HS-27A (cell line): ENCODE data around the gene CDKAL1.
"Not testable (repeated sequence)": the region's sequence is repeated elsewhere in the genome, so short reads cannot be mapped to it uniquely, and the experiment has no call there.

Source experiments
- DNase-seq: peaks from one replicate; pipeline ENCODE4 v3.0.0-alpha.2; 2012; ENCODE audit warnings: low read depth, missing footprints

CDKAL1 gene

GRCh38 chr6:20554326-20554725 lies 20.1 kb downstream of the CDKAL1 start:
- DNase-seq: no peak

GRCh38 chr6:20554817-20555216 lies 20.6 kb downstream of the CDKAL1 start:
- no peak for DNase-seq

- DNase-seq: no peak
Observed at GRCh38 chr6:20559924-20560551, 25.8 kb downstream of the CDKAL1 start.

GRCh38 chr6:20563377-20563776 lies 29.1 kb downstream of the CDKAL1 start:
- no peak for DNase-seq

DNA sequence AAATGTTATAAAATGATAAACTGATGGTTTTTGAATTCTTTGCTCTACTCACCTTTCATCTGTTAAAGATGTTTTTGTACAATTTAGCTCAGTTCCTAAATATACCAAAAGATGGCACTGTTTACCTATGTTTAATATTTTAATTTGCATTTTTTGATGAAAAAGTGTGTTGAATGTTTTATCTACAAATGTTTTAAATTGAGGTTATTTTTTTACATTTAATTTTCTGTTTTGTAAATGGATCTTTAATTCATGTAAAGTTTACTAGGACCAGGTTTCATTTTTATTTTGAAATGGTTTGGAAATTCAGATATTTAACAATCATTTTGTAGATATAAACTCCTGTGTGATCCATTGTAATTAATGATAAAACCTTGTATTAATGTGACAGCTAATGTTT lies 30.0 kb downstream of the CDKAL1 start:
- DNase-seq: peak; percentile 27

DNA sequence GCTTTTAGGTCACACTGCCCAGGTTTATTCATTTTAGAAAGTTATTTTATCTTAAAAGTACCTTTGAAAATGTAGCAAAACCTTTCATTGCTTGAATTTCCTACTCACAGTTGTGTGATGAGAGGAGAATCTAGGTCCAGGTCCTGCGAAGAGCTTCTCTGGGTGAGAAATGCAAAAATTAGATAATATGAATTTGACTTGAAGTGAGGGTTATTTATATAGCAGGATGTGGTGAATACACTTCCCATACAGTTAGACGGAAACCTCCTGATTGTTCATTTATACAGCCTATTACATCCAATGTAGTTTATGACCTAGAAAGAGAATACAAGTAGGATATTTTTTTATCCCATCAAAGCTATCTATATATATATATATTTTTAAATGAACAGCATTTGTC lies 30.5 kb downstream of the CDKAL1 start:
- DNase-seq: no peak

DNA sequence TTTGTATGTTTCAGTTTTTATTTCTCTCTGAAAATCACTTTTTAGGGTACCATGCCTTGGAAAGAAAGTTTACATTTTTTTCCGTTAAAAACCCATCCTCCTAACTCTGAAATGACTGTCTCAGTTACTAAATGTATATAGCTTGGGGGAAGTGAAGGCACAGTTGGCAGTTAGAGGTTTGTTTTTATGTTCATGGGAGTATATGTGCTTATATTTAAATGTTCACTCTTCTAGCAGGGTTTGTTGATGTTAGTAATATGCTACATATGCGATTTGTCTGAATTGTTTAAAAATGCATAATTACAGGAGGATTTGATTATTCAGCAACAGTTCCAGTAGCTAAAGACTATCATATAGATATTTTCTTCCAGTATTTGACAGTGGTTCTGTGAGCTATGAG lies 31.1 kb downstream of the CDKAL1 start:
- DNase-seq: no peak

DNA sequence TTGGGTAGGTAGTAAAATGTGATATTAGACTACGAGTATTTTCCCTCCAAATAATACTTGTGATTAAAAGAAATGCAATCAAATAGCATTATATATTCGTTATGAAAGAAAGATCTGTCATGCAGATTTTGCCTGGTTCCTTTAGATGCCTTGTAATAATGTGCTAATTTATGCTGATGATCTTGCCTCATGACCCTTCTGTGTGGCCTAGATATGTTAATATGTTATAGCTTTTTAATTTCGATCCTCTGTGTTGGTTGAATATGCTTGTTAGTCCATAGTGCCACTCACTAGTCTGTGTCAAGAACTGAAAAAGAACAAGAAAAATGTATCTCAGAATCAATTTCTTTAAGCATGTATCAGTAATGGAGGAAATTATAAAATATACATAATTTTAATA lies 31.9 kb downstream of the CDKAL1 start:
- no peak for DNase-seq

GRCh38 chr6:20569000-20569610 lies 34.8 kb downstream of the CDKAL1 start:
- DNase-seq: no peak

DNA sequence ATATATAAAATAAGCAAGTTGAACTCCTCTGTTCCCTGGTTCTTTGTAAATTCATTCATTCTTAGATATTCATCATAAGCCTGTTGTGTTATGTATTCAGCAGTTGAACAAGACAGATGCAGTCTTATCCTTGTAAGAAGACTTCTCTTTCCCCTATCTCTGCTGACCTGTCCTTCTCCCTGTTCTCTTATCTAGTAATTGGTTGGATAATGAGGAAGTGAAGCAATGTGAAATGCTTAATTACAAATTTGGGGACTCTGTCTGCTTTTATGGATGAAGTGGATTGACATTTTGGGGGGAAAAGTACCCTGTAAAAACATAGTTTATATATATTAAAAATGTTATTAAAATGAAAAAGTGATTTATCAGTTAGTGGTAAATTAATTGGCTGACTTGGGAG lies 37.0 kb downstream of the CDKAL1 start:
- DNase-seq: no peak

DNA sequence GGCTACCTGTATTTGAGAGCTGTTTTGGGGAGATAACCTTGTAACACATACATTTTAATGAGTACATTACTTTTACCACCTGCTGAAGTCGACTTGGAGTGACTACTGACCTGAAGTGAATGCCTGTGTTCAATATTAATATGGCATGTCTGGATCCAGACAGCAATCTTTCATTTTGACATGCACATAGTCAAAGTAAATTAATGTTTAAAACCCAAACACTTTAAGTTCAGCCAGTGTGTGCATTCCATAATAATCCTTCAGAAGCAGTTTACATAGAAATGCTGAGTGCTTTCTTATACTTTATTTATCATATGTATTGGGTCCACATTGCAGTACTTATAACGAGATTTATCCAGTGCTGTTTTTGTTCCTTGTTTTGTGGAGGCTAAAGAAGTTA lies 38.0 kb downstream of the CDKAL1 start:
- DNase-seq: no peak

DNA sequence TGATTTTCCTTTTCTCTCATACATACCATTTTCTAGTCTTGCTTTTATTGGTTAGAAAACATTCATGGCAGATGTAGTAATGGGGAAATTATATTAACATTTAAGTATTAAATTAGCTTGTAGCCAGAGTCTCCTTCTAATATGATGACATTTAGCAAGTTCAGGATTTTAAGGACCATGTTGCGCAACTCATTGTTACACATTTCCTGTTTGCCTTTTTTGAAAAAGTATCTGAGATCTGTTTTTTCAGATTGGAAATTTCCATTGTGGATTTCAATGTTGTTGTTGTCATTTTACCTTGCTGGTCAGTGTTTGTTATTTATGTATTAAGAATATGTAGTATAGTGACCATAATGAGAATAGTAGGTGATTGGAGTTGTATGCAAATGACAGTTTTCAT lies 38.7 kb downstream of the CDKAL1 start:
- DNase-seq: no peak

DNA sequence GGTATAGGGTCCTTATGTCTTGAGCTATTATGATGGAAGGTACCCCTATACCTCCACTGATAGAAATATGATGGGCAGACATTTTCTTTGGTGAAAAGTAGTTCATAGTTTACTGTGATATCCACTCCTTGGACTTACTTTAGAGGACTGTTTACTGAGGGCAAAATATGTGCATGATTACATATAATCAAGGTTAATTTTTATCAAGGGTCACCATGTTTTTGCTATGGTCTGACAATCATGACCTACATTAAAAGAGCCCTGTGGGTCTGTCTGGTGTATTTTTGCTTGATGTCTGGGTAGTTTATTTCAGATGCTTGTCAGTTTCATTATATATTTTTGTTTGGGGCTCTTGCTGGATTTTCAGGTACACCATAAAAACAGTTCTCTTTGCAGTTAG lies 40.1 kb downstream of the CDKAL1 start:
- no peak for DNase-seq

- DNase-seq: no peak
Observed at GRCh38 chr6:20575125-20575524, 40.9 kb downstream of the CDKAL1 start.

GRCh38 chr6:20575704-20576451 lies 41.6 kb downstream of the CDKAL1 start:
- DNase-seq: no peak

- DNase-seq: no peak
Observed at GRCh38 chr6:20577173-20577688, 43.0 kb downstream of the CDKAL1 start.

- DNase-seq: no peak
Observed at GRCh38 chr6:20581070-20581469, 46.8 kb downstream of the CDKAL1 start.

- DNase-seq: no peak
Observed at GRCh38 chr6:20582586-20583443, 48.6 kb downstream of the CDKAL1 start.

GRCh38 chr6:20583444-20583800 lies 49.2 kb downstream of the CDKAL1 start:
- no peak for DNase-seq

DNA sequence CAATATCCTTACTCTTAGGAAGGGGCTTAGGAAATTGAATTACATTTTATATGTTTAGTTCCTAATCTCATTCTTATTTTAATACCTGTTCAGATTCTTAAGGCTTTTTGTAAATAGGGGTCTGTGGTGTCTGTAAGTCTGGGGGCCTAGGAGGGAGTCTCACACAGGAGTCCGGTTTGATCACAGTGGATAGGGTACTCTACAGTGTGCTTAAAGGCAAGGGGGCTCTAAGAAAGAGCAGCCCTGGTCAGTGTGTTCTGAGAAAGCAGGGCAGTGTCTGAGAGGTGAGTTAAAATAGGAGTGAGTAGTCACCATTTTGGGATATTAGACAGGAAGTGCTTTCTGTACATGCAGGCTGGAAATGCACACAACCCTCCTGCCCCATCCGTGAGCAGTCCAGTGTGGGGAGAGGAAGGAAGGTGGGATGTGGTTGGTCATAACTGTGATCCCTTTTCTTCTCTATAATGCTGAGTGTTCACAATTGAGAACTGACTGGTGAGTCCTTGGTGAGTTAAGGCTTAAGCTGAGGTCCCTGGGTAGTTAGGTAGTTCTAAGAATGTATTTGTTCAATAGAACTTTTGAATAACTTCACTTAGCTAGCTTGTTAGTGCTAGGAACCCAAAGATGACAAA lies 50.0 kb downstream of the CDKAL1 start:
- DNase-seq: no peak

GRCh38 chr6:20589266-20589665 lies 55.0 kb downstream of the CDKAL1 start:
- DNase-seq: no peak

- DNase-seq: not testable (repeated sequence)
Observed at GRCh38 chr6:20590476-20590875, 56.2 kb downstream of the CDKAL1 start.
